GM18505 (cell line): ENCODE results near the gene VWA8.
A peak's percentile ranks its signal among the peaks of the same experiment; 100 is the strongest.
"Not testable (repeated sequence)": the region's sequence is repeated elsewhere in the genome, so short reads cannot be mapped to it uniquely, and the experiment has no call there.

ENCODE experiments used
- ATAC-seq: cut with Tn5 transposase; IDR thresholded peaks from one replicate; pipeline ENCODE4 v1.9.1; 2021; ENCODE audit not compliant: unreplicated experiment
- POLR2A ChIP-seq: IDR thresholded peaks from 4 replicates; pipeline ENCODE4 v1.6.1; 2011; ENCODE audit warnings: borderline replicate concordance; ENCODE audit not compliant: insufficient read depth, insufficient read length; ENCODE audit errors: extremely low read depth

VWA8 gene

GRCh38 chr13:41925014-41925413, 35.9 kb downstream of the VWA8 start:
- TF ChIP-seq POLR2A = no peak
- no peak for ATAC-seq

GRCh38 chr13:41922894-41923293, 38.0 kb downstream of the VWA8 start:
- ATAC-seq = not testable (repeated sequence)

GRCh38 chr13:41919741-41920487, 41.0 kb downstream of the VWA8 start:
- ATAC-seq = no peak
- no peak for TF ChIP-seq POLR2A

- no peak for ATAC-seq
- no peak for TF ChIP-seq POLR2A
Measured at GRCh38 chr13:41919031-41919740, 41.7 kb downstream of the VWA8 start.

- no peak for TF ChIP-seq POLR2A
Measured at GRCh38 chr13:41917641-41918040, 43.3 kb downstream of the VWA8 start.

GRCh38 chr13:41916173-41916954, 44.5 kb downstream of the VWA8 start:
- TF ChIP-seq POLR2A = no peak
- peak; percentile 87 for ATAC-seq

More at GRCh38 chr13:41917641-41918040, 43.3 kb downstream of the VWA8 start:
- no peak for ATAC-seq

GRCh38 chr13:41915081-41915480, 45.8 kb downstream of the VWA8 start:
- ATAC-seq = no peak
- no peak for TF ChIP-seq POLR2A

- no peak for ATAC-seq
- TF ChIP-seq POLR2A = no peak
Measured at GRCh38 chr13:41914552-41914951, 46.4 kb downstream of the VWA8 start.

GRCh38 chr13:41909506-41909905, 51.4 kb downstream of the VWA8 start:
- no peak for TF ChIP-seq POLR2A

GRCh38 chr13:41905600-41906254, 55.2 kb downstream of the VWA8 start:
- TF ChIP-seq POLR2A = no peak
- peak; percentile 81 for ATAC-seq

More at GRCh38 chr13:41909506-41909905, 51.4 kb downstream of the VWA8 start:
- no peak for ATAC-seq

DNA sequence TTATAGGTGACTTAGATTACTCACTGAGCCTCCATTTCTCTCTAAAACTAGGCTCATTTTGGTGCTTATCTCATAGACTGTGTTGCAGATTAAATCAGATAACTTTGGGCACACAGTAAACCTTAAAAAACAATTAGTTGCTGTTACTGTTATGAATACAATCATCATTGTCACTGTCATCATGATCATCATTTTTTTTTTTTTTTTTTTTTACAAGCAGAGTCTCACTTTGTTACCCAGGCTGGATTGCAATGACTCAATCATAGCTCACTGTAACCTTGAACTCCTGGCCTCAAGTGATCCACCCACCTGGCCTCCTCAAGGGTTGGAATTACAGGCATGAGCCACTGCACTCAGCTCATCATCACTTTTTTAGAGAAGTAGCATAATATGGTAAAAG, 60.0 kb downstream of the VWA8 start:
- TF ChIP-seq POLR2A = no peak
- no peak for ATAC-seq

DNA sequence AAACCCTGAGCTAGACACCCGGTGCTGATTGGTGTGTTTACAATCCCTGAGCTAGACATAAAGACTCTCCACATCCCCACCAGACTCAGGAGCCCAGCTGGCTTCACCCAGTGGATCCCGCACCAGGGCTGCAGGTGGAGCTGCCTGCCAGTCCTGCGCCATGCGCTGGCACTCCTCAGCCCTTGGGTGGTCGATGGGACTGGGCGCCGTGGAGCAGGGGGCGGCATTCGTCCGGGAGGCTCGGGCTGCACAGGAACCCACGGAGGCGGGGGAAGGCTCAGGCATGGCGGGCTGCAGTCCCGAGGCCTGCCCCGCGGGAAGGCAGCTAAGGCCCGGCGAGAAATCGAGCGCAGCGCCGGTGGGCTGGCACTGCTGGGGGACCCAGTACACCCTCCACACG, 62.5 kb downstream of the VWA8 start:
- ATAC-seq = not testable (repeated sequence)

DNA sequence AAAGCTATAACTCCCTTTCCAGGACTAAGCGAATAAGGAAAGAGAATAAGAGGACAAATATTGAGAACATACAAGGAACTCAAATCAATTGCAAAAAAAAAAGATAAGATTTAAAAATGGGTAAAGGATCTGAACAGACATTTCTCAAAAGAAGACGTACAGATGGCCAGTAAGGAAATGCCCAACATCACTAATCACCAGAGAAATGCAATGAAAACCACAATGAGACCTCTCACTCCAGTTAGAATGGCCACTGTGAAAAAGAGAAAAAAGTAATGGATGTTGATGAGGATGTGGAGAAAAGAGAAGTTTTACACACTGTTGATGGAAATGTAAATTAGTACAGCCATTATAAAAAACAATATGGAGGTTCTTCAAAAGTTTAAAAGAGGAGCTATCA, 63.8 kb downstream of the VWA8 start:
- no peak for ATAC-seq
- TF ChIP-seq POLR2A = no peak
